ENCODE measurements around the gene TNF. TPM values are rescaled to one million over a fixed set of nuclear protein-coding genes. Genes with fewer than 3 reads are reported as not detected.

TNF gene
- polyA plus RNA-seq, 3 donors = 7.1 to 13.7 (median 9.6) TPM

- Mint-ChIP-seq H3K9me3 (peaks cover 0 to 3% (median 0%) of the 10 kb centered on the region in 7 donors), H3K4me3 (peak overlapping the region in 1 of 2 donors; percentile 32), H3K36me3 (peaks cover 24 to 26% of the 10 kb centered on the region in 2 donors), H3K27me3 (ENCODE audit: low read depth in 3 of 3) (peaks cover 1 to 5% (median 3%) of the 10 kb centered on the region in 3 donors), H3K4me1 (peaks cover 69% of the 10 kb centered on the region), H3K27ac (peak overlapping the region in 3 of 7 donors; percentile 10 to 90 (median 83))
- peaks cover 29% of the 10 kb centered on the region for H4K20me1 ChIP-seq (ENCODE audit: insufficient read depth, low read length)
- H3K4me1 ChIP-seq (ENCODE audit: control insufficient read depth in 1 of 2, insufficient read depth in 2 of 2, low read length in 2 of 2) = peaks cover 52 to 57% of the 10 kb centered on the region in 2 donors
- intact Hi-C loops (cut with micrococcal nuclease) = no loop called here
- H3K27me3 ChIP-seq (ENCODE audit: control insufficient read depth in 2 of 2, insufficient read depth in 2 of 2, low read length in 2 of 2) = no peaks in the 10 kb centered on the region
- DNase-seq = no peak
- H3K4me2 ChIP-seq (replicated peaks; ENCODE audit: extremely low read depth, low read length, poor library complexity, severe bottlenecking) = no peak overlapping the region
- H3K9me3 ChIP-seq (replicated peaks in 1 of 2; ENCODE audit: control insufficient read depth in 1 of 2, insufficient read depth in 1 of 2, low read length in 2 of 2) = no peaks in the 10 kb centered on the region
- H2AFZ ChIP-seq (ENCODE audit: insufficient read depth, low read depth, low read length, poor library complexity, severe bottlenecking) = no peak overlapping the region
- H3K79me2 ChIP-seq (ENCODE audit: insufficient read depth, low read length) = peaks cover 29% of the 10 kb centered on the region
- no peak for TF ChIP-seq CTCF (IDR thresholded peaks at IDR 0.05)
- 99% methylated on average over 7 of the region's 9 CpGs for WGBS (ENCODE audit: insufficient coverage)
- H3K4me3 ChIP-seq (replicated peaks in 1 of 3; ENCODE audit: low read depth in 2 of 3, low read length in 3 of 3) = no peak overlapping the region
- H3K9ac ChIP-seq (ENCODE audit: insufficient read depth, low read length, poor library complexity, severe bottlenecking) = no peak overlapping the region
- H3K36me3 ChIP-seq (replicated peaks in 1 of 2; ENCODE audit: control insufficient read depth in 1 of 2, insufficient read depth in 2 of 2, low read length in 2 of 2) = peaks cover 15 to 19% of the 10 kb centered on the region in 2 donors
- no peak overlapping the region for H3K27ac ChIP-seq (ENCODE audit: low read depth in 1 of 2, low read length in 2 of 2)
Observed at GRCh38 chr6:31573239-31574105, 1.9 kb upstream of the TNF start.

GRCh38 chr6:31574106-31575061 is 981 bp upstream of the TNF start:
- Histone ChIP-seq H4K20me1 (ENCODE audit: insufficient read depth, low read length) (peaks cover 37% of the 10 kb centered on the region), H2AFZ (ENCODE audit: insufficient read depth, low read depth, low read length, poor library complexity, severe bottlenecking) (no peak overlapping the region), H3K9ac (ENCODE audit: insufficient read depth, low read length, poor library complexity, severe bottlenecking) (no peak overlapping the region), H3K4me2 (replicated peaks; ENCODE audit: extremely low read depth, low read length, poor library complexity, severe bottlenecking) (peak overlapping the region; percentile 98), H3K4me3 (replicated peaks in 1 of 3; ENCODE audit: low read depth in 2 of 3, low read length in 3 of 3) (peak overlapping the region in 1 of 3 experiments; percentile 97), H3K9me3 (replicated peaks in 1 of 2; ENCODE audit: control insufficient read depth in 1 of 2, insufficient read depth in 1 of 2, low read length in 2 of 2) (no peaks in the 10 kb centered on the region), H3K36me3 (replicated peaks in 1 of 2; ENCODE audit: control insufficient read depth in 1 of 2, insufficient read depth in 2 of 2, low read length in 2 of 2) (peaks cover 18 to 25% of the 10 kb centered on the region in 2 donors), H3K4me1 (ENCODE audit: control insufficient read depth in 1 of 2, insufficient read depth in 2 of 2, low read length in 2 of 2) (peaks cover 44 to 57% of the 10 kb centered on the region in 2 donors), H3K27ac (ENCODE audit: low read depth in 1 of 2, low read length in 2 of 2) (peak overlapping the region in 1 of 2 donors; percentile 88), H3K79me2 (ENCODE audit: insufficient read depth, low read length) (peaks cover 29% of the 10 kb centered on the region), H3K27me3 (ENCODE audit: control insufficient read depth in 2 of 2, insufficient read depth in 2 of 2, low read length in 2 of 2) (no peaks in the 10 kb centered on the region)
- Mint-ChIP-seq H3K27ac (peak overlapping the region; percentile 91 to 98 (median 94)), H3K4me3 (no peak overlapping the region), H3K27me3 (ENCODE audit: low read depth in 3 of 3) (peaks cover 1 to 5% (median 3%) of the 10 kb centered on the region in 3 donors), H3K9me3 (peaks cover 0 to 3% (median 0%) of the 10 kb centered on the region in 7 donors), H3K36me3 (peaks cover 31 to 35% of the 10 kb centered on the region in 2 donors), H3K4me1 (peaks cover 69% of the 10 kb centered on the region)
- WGBS (ENCODE audit: insufficient coverage) = 93% methylated on average over 13 of the region's 14 CpGs
- intact Hi-C loops (cut with micrococcal nuclease) = no loop called here
- no peak for TF ChIP-seq CTCF (IDR thresholded peaks at IDR 0.05)
- no peak for DNase-seq
